MG63 (cell line): ENCODE measurements around the gene SMOC2. TPM values are rescaled to one million over a fixed set of nuclear protein-coding genes. Genes with fewer than 3 reads are reported as not detected.

Experiments used
- DNase-seq: peaks from one replicate; pipeline ENCODE4 v3.0.0-alpha.2; 2020
- H3K27me3 ChIP-seq: fragments of 250-450 bp; sonication (Bioruptor Pico); 2 replicates; pipeline ENCODE4 v1.5.1; 2020; ENCODE audit warnings: mild to moderate bottlenecking, moderate library complexity
- H3K36me3 ChIP-seq: fragments of 250-450 bp; sonication (Bioruptor Pico); 2 replicates; pipeline ENCODE4 v1.5.1; 2020; ENCODE audit warnings: mild to moderate bottlenecking, moderate library complexity
- H3K4me3 ChIP-seq: fragments of 250-450 bp; sonication (Bioruptor Pico); 2 replicates; pipeline ENCODE4 v1.5.1; 2020; ENCODE audit warnings: mild to moderate bottlenecking, moderate library complexity
- H3K9me3 ChIP-seq: fragments of 250-450 bp; sonication (Bioruptor Pico); 2 replicates; pipeline ENCODE4 v1.5.1; 2020; ENCODE audit warnings: mild to moderate bottlenecking, moderate library complexity
- total RNA-seq: library from RNA; depleted of rRNA; stranded (reverse); fragments of >200 nt; shearing (Covaris generic); gene quantifications from 2 replicates; pipeline ENCODE4 v1.2.3, GENCODE V29; 2014; ENCODE audit warnings: low replicate concordance

SMOC2 gene
- total RNA-seq, 1 experiment from 2014 or later: not detected

DNA sequence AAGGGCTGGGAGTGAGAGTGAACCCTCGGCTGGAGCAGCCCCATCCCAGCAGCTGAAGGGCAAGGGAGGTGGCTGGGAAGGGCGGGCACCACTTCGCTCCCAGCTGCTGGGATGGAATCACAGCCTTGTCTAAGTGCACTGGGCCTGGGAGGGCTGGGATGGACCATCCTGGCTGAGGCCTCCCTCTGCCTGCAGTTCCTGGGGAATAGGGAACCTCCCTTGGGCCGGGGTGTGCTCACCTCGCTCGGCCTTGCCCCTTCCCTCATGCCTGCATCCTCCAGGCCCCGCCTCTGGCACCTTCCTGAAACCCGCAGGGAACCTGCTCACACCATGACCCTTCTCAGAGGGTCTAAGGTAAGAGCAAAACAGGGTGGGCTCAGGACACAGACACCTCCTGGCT, 53.7 kb downstream of the SMOC2 start:
- no peaks in the 10 kb centered on the region for H3K27me3 ChIP-seq
- no peaks in the 10 kb centered on the region for H3K9me3 ChIP-seq
- DNase-seq: no peak
- no peaks in the 10 kb centered on the region for H3K36me3 ChIP-seq
- no peak overlapping the region for H3K4me3 ChIP-seq

- H3K36me3 ChIP-seq: no peaks in the 10 kb centered on the region
- DNase-seq: no peak
- no peaks in the 10 kb centered on the region for H3K9me3 ChIP-seq
- H3K4me3 ChIP-seq: no peak overlapping the region
- H3K27me3 ChIP-seq: no peaks in the 10 kb centered on the region
Observed at GRCh38 chr6:168495133-168495532, 54.1 kb downstream of the SMOC2 start.

- Histone ChIP-seq H3K4me3 (no peak overlapping the region), H3K27me3 (no peaks in the 10 kb centered on the region), H3K36me3 (no peaks in the 10 kb centered on the region), H3K9me3 (no peaks in the 10 kb centered on the region)
- DNase-seq: no peak
Observed at GRCh38 chr6:168495636-168496035, 54.7 kb downstream of the SMOC2 start.

DNA sequence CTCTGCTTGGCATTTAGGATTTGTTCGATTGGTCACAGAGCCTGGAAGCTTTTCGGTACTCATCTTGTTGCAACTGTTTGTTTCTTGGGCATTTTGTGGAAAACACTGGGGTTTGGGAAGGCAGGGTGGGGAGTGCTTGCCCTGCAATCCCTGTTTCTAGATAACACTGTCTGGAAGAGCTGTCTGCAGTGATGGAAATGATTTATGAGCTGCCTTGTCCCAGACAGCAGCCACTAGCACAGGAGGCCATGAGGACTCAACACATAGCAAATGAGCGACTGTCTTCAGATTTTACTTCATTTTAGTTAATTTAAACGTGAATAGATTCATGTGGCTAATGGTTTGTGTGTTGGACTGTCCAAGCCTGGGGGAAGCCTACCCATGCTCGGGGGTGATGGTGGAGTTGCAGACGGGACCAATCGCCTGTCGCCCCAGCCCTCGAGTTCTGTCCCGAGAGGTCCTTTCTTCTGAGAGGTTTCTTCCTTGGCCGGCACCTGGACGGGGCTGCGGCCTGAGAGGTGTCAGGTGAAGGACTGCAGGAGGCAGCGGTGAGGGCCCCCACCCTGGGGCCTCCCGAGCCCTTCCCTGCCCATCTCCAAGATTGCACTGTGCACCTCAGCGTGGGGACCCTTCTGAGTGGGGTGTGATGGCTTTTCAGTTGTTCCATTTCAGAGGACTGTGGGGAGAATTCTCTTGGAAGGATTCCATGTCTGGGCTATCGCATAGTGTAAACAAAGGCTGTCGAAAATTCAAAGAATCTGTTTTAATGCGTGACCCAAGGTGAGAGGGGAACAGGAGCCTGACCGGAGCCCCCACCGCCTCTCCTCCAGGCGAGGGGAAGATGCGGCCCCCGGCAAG, 55.4 kb downstream of the SMOC2 start:
- Histone ChIP-seq H3K4me3 (no peak overlapping the region), H3K27me3 (no peaks in the 10 kb centered on the region), H3K9me3 (no peaks in the 10 kb centered on the region), H3K36me3 (no peaks in the 10 kb centered on the region)
- no peak for DNase-seq

DNA sequence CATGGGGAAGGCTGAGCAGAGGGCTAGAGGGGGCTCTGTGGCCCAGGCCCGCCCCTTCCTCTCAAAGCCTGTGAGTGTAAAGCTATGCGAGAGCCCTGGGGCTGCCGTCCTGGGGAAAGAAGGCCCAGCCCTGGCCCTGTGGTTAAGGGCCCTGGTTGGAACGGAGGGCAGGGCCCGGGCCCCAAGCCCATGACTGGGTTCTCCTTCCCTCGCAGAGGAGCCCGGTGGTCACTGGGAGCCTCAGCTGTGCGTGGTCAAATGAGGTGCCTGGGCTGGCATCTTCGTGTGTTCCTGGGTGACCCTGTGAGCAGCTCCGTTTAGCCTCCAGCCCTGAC, 56.0 kb downstream of the SMOC2 start:
- DNase-seq: no peak
- H3K36me3 ChIP-seq: no peaks in the 10 kb centered on the region
- H3K9me3 ChIP-seq: no peaks in the 10 kb centered on the region
- H3K27me3 ChIP-seq: no peaks in the 10 kb centered on the region
- H3K4me3 ChIP-seq: no peak overlapping the region

DNA sequence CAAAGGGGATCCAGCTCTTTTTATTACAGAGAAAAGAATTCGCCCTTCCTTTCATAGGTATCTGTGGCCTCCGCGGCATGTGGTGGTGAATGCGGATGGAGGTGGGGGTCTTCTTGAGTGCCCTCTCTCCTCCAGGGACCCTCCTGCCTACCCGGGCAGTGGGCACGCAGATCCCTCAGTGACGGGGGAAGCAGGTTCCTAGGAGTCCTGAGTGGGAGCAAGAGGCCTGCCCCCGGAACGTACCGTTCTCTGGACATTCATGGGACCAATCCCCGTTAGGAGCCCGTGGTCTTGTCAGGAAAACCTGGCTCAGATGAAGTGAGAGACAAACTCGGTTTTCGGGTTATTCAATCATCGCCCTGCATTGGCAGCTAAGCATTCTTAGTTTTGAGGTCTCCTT, 56.4 kb downstream of the SMOC2 start:
- DNase-seq: no peak
- Histone ChIP-seq H3K9me3 (no peaks in the 10 kb centered on the region), H3K27me3 (no peaks in the 10 kb centered on the region), H3K4me3 (no peak overlapping the region), H3K36me3 (no peaks in the 10 kb centered on the region)

GRCh38 chr6:168498161-168498843, 57.3 kb downstream of the SMOC2 start:
- no peaks in the 10 kb centered on the region for H3K9me3 ChIP-seq
- no peaks in the 10 kb centered on the region for H3K36me3 ChIP-seq
- DNase-seq: no peak

DNA sequence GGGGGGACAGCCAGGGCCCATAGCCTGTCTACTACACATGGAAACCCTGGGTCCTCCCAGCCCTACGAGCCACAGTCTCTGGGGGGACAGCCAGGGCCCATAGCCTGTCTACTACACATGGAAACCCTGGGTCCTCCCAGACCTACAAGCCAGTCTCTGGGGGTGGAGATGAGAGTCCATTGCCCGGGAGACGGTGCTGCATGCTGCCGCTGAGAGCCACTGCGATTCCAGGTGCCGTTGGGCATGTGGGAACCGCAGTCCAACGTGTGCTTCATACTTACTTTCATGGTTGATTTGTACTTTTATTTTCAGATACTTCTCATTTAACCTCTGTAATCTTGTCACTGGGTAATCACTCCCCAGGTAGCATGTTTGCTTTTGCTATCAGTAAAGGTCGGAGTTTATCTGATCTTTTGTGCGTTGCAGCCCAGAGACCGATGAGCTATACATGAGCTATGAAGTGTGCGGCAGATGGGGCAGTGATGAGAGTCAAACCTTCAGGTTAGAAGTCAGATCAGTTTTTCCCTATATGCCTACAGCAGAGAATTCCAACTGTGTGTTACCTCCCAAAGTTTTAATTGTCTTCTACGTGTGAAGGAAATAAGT, 58.2 kb downstream of the SMOC2 start:
- no peak overlapping the region for H3K4me3 ChIP-seq
- H3K9me3 ChIP-seq: no peaks in the 10 kb centered on the region
- no peaks in the 10 kb centered on the region for H3K27me3 ChIP-seq
- no peaks in the 10 kb centered on the region for H3K36me3 ChIP-seq
- no peak for DNase-seq

More at GRCh38 chr6:168498161-168498843, 57.3 kb downstream of the SMOC2 start:
- Histone ChIP-seq H3K27me3 (no peaks in the 10 kb centered on the region), H3K4me3 (no peak overlapping the region)

- H3K9me3 ChIP-seq: no peaks in the 10 kb centered on the region
- DNase-seq: no peak
- no peaks in the 10 kb centered on the region for H3K27me3 ChIP-seq
- no peak overlapping the region for H3K4me3 ChIP-seq
- no peaks in the 10 kb centered on the region for H3K36me3 ChIP-seq
Observed at GRCh38 chr6:168500519-168500918, 59.5 kb downstream of the SMOC2 start.

GRCh38 chr6:168501561-168501960, 60.6 kb downstream of the SMOC2 start:
- H3K27me3 ChIP-seq: no peaks in the 10 kb centered on the region
- H3K36me3 ChIP-seq: no peaks in the 10 kb centered on the region
- H3K9me3 ChIP-seq: no peaks in the 10 kb centered on the region
- DNase-seq: no peak
- H3K4me3 ChIP-seq: no peak overlapping the region

DNA sequence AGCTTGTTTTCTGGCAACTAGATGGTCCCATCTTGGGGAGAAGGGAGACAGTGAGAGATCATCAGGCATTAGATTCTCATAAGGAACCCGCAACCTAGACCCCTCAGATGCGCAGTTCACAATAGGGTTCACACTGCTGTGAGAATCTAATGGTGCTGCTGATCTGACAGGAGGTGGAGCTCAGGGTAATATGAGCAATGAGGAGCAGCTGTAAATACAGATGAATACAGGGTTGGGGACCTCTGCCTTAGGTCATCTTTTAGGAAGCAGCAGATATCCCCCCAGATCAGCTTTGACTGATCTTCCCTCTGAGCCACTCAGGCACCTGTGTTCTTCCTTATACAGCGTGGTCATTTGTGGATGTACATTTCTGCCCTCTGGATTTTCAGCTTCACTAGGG, 63.4 kb downstream of the SMOC2 start:
- Histone ChIP-seq H3K36me3 (no peaks in the 10 kb centered on the region), H3K9me3 (no peaks in the 10 kb centered on the region), H3K27me3 (no peaks in the 10 kb centered on the region), H3K4me3 (no peak overlapping the region)
- no peak for DNase-seq

GRCh38 chr6:168506460-168506859, 65.5 kb downstream of the SMOC2 start:
- Histone ChIP-seq H3K4me3 (no peak overlapping the region), H3K36me3 (no peaks in the 10 kb centered on the region), H3K27me3 (no peaks in the 10 kb centered on the region), H3K9me3 (no peaks in the 10 kb centered on the region; the same call in 1 of the 2 replicates)
- DNase-seq: no peak

GRCh38 chr6:168507297-168507696, 66.3 kb downstream of the SMOC2 start:
- no peaks in the 10 kb centered on the region for H3K27me3 ChIP-seq
- H3K36me3 ChIP-seq: no peaks in the 10 kb centered on the region
- no peak for DNase-seq
- H3K4me3 ChIP-seq: no peak overlapping the region
- H3K9me3 ChIP-seq: no peaks in the 10 kb centered on the region; the same call in 1 of the 2 replicates

GRCh38 chr6:168507730-168508129, 66.7 kb downstream of the SMOC2 start:
- no peaks in the 10 kb centered on the region for H3K27me3 ChIP-seq
- no peaks in the 10 kb centered on the region; the same call in 1 of the 2 replicates for H3K9me3 ChIP-seq
- DNase-seq: no peak
- H3K4me3 ChIP-seq: no peak overlapping the region
- H3K36me3 ChIP-seq: no peaks in the 10 kb centered on the region

- DNase-seq: no peak
- H3K4me3 ChIP-seq: no peak overlapping the region
- H3K36me3 ChIP-seq: no peaks in the 10 kb centered on the region
- no peaks in the 10 kb centered on the region; the same call in 1 of the 2 replicates for H3K9me3 ChIP-seq
- no peaks in the 10 kb centered on the region for H3K27me3 ChIP-seq
Observed at GRCh38 chr6:168508903-168509302, 67.9 kb downstream of the SMOC2 start.

DNA sequence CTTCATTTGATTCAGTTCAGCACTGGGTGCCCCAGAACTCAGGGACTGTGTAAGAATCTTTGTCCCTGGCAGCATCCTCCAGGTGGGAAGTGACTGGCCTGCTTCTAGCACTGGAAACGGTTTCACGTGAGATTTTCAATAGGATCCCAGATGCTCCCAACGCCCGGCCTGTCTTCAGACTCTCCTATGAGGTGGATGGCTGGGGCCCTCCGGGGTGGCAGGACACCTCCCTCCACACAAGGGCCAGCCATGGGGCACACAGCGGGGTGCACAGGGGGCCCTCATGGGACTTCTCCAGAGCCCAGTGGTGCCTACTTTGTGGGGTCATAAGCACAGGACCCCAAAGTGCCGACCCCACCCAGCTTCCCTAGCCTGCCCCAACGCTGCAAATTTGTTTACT, 72.8 kb downstream of the SMOC2 start:
- Histone ChIP-seq H3K36me3 (no peaks in the 10 kb centered on the region), H3K4me3 (no peak overlapping the region), H3K27me3 (no peaks in the 10 kb centered on the region), H3K9me3 (no peaks in the 10 kb centered on the region; the same call in 1 of the 2 replicates)
- no peak for DNase-seq

- no peaks in the 10 kb centered on the region for H3K27me3 ChIP-seq
- H3K9me3 ChIP-seq: no peaks in the 10 kb centered on the region; the same call in 1 of the 2 replicates
- DNase-seq: no peak
- no peaks in the 10 kb centered on the region for H3K36me3 ChIP-seq
- no peak overlapping the region for H3K4me3 ChIP-seq
Observed at GRCh38 chr6:168514216-168514615, 73.2 kb downstream of the SMOC2 start.
